ENCODE measurements around the gene DEFB124. TPM values are rescaled to one million over a fixed set of nuclear protein-coding genes. Genes with fewer than 3 reads are reported as not detected.

The DEFB124 gene
- polyA plus RNA-seq, 1 donor from 2014 or later = not detected

GRCh38 chr20:31516651-31517050 is 41.7 kb upstream of the DEFB124 start:
- Histone ChIP-seq H3K9me2 (ENCODE audit: insufficient read depth, low read length) (no peaks in the 10 kb centered on the region), H3K4me2 (ENCODE audit: low read length) (no peak overlapping the region), H2AFZ (ENCODE audit: low read depth, low read length) (no peak overlapping the region), H3K27me3 (ENCODE audit: insufficient read depth, low read depth, low read length) (no peaks in the 10 kb centered on the region), H3K27ac (ENCODE audit: low read length) (no peak overlapping the region), H4K20me1 (ENCODE audit: insufficient read depth) (no peaks in the 10 kb centered on the region), H3F3A (ENCODE audit: insufficient read depth, low read length, poor library complexity, severe bottlenecking) (no peaks in the 10 kb centered on the region), H3K9me3 (ENCODE audit: low read length) (no peaks in the 10 kb centered on the region), H3K9ac (ENCODE audit: low read length) (no peak overlapping the region), H3K4me3 (ENCODE audit: low read length) (peak overlapping the region; percentile 3), H3K79me2 (replicated peaks; ENCODE audit: insufficient read depth, low read length) (peaks cover 36% of the 10 kb centered on the region), H3K36me3 (ENCODE audit: insufficient read depth, low read length) (no peaks in the 10 kb centered on the region)
- no peak for TF ChIP-seq REST (IDR thresholded peaks at IDR 0.05; ENCODE audit: borderline replicate concordance)
- TF ChIP-seq EP300 (conservative IDR thresholded peaks at IDR 0.05; ENCODE audit: poor library complexity, severe bottlenecking) = no peak
- TF ChIP-seq RAD21 (conservative IDR thresholded peaks at IDR 0.05) = no peak
- TF ChIP-seq TAF1 (IDR thresholded peaks at IDR 0.05; ENCODE audit: low read depth) = no peak
- TF ChIP-seq EZH2 (IDR thresholded peaks at IDR 0.05; ENCODE audit: borderline replicate concordance, insufficient read depth, low read length, poor library complexity, severe bottlenecking) = no peak
- TF ChIP-seq CTCF (IDR thresholded peaks at IDR 0.05; ENCODE audit: poor library complexity, severe bottlenecking) = no peak
- TF ChIP-seq SMC3 (conservative IDR thresholded peaks at IDR 0.05; ENCODE audit: poor library complexity) = no peak
- TF ChIP-seq POLR2AphosphoS5 (IDR thresholded peaks at IDR 0.05) = no peak
- TF ChIP-seq MXI1 (conservative IDR thresholded peaks at IDR 0.05; ENCODE audit: poor library complexity, severe bottlenecking) = no peak

- Histone ChIP-seq H3K36me3 (ENCODE audit: insufficient read depth, low read length) (no peaks in the 10 kb centered on the region), H3K9me2 (ENCODE audit: insufficient read depth, low read length) (no peaks in the 10 kb centered on the region), H4K20me1 (ENCODE audit: insufficient read depth) (no peaks in the 10 kb centered on the region), H3K9ac (ENCODE audit: low read length) (no peak overlapping the region), H3K9me3 (ENCODE audit: low read length) (no peaks in the 10 kb centered on the region), H3K79me2 (replicated peaks; ENCODE audit: insufficient read depth, low read length) (peaks cover 36% of the 10 kb centered on the region), H3K4me2 (ENCODE audit: low read length) (peak overlapping the region; percentile 93), H3F3A (ENCODE audit: insufficient read depth, low read length, poor library complexity, severe bottlenecking) (no peaks in the 10 kb centered on the region), H2AFZ (ENCODE audit: low read depth, low read length) (no peak overlapping the region), H3K27me3 (ENCODE audit: insufficient read depth, low read depth, low read length) (no peaks in the 10 kb centered on the region), H3K4me3 (ENCODE audit: low read length) (peak overlapping the region; percentile 73), H3K27ac (ENCODE audit: low read length) (no peak overlapping the region)
- TF ChIP-seq MXI1 (conservative IDR thresholded peaks at IDR 0.05; ENCODE audit: poor library complexity, severe bottlenecking) = no peak
- TF ChIP-seq RAD21 (conservative IDR thresholded peaks at IDR 0.05) = no peak
- TF ChIP-seq EZH2 (IDR thresholded peaks at IDR 0.05; ENCODE audit: borderline replicate concordance, insufficient read depth, low read length, poor library complexity, severe bottlenecking) = no peak
- no peak for TF ChIP-seq EP300 (conservative IDR thresholded peaks at IDR 0.05; ENCODE audit: poor library complexity, severe bottlenecking)
- TF ChIP-seq REST (IDR thresholded peaks at IDR 0.05; ENCODE audit: borderline replicate concordance) = no peak
- TF ChIP-seq POLR2AphosphoS5 (IDR thresholded peaks at IDR 0.05) = no peak
- TF ChIP-seq TAF1 (IDR thresholded peaks at IDR 0.05; ENCODE audit: low read depth) = no peak
- no peak for TF ChIP-seq CTCF (IDR thresholded peaks at IDR 0.05; ENCODE audit: poor library complexity, severe bottlenecking)
- no peak for TF ChIP-seq SMC3 (conservative IDR thresholded peaks at IDR 0.05; ENCODE audit: poor library complexity)
Observed at GRCh38 chr20:31516166-31516565, 41.2 kb upstream of the DEFB124 start.

All from neural cell (in vitro differentiated cells).